ENCODE measurements around the gene C1orf52. TPM values are rescaled to one million over a fixed set of nuclear protein-coding genes. Genes with fewer than 3 reads are reported as not detected.

C1orf52 gene
- total RNA-seq, 2 experiments from 2014 or later, result 62.4 to 66.6 TPM

- Histone ChIP-seq H3K27ac (ENCODE audit: low read depth in 1 of 2, low read length in 2 of 2) (no peak overlapping the region), H3K36me3 (ENCODE audit: insufficient read depth, low read length) (peaks cover 8% of the 10 kb centered on the region), H3K4me1 (ENCODE audit: insufficient read depth, low read length) (no peaks in the 10 kb centered on the region), H3K4me3 (ENCODE audit: low read length) (no peak overlapping the region), H3K9me3 (ENCODE audit: control insufficient read depth in 1 of 2, insufficient read depth in 1 of 2, low read length in 2 of 2) (no peaks in the 10 kb centered on the region), H3K27me3 (ENCODE audit: control insufficient read depth in 1 of 2, insufficient read depth in 2 of 2, low read length in 2 of 2) (no peaks in the 10 kb centered on the region)
- no peak overlapping the region for H3K4me3 Mint-ChIP-seq
- no peaks in the 10 kb centered on the region for H3K27me3 Mint-ChIP-seq
- H3K9me3 Mint-ChIP-seq, result no peaks in the 10 kb centered on the region
- no peak for DNase-seq
- CTCF ChIA-PET, result interaction anchor here (0.9 to 2.1 kb wide), 2 partner anchors 13 to 301 kb away, joined by 3 to 5 read pairs; partner anchors contain the start of gene C1orf52
- H3K27ac Mint-ChIP-seq, result no peak overlapping the region
- POLR2A ChIA-PET, result no interaction called here
- ATAC-seq (ENCODE audit: poor library complexity), result no peak
- peaks cover 14% of the 10 kb centered on the region for H3K36me3 Mint-ChIP-seq (ENCODE audit: low read depth)
- no peak for TF ChIP-seq CTCF (IDR thresholded peaks at IDR 0.05)
- intact Hi-C loops (cut with DNase I, micrococcal nuclease), result no loop called here
- peaks cover 6% of the 10 kb centered on the region for H3K4me1 Mint-ChIP-seq (ENCODE audit: low read depth)
Measured at GRCh38 chr1:85245891-85246290, 13.6 kb downstream of the C1orf52 start.

GRCh38 chr1:85245456-85245855 is 14.0 kb downstream of the C1orf52 start:
- no peaks in the 10 kb centered on the region for H3K4me1 ChIP-seq (ENCODE audit: insufficient read depth, low read length)
- H3K9me3 Mint-ChIP-seq, result peaks cover 4% of the 10 kb centered on the region
- DNase-seq (no peak), ATAC-seq (ENCODE audit: poor library complexity) (no peak)
- H3K36me3 ChIP-seq (ENCODE audit: insufficient read depth, low read length), result peaks cover 6% of the 10 kb centered on the region
- ChIA-PET CTCF (interaction anchor here (2.1 kb wide), 1 partner anchor 300 kb away, joined by 5 read pairs; no protein-coding TSS in a partner anchor), POLR2A (interaction anchor here (1.1 kb wide), 2 partner anchors 10 to 14 kb away, joined by 3 to 4 read pairs; partner anchors contain the start of gene C1orf52)
- no peaks in the 10 kb centered on the region for H3K9me3 ChIP-seq (ENCODE audit: control insufficient read depth in 1 of 2, insufficient read depth in 1 of 2, low read length in 2 of 2)
- TF ChIP-seq CTCF (IDR thresholded peaks at IDR 0.05), result no peak
- no peak overlapping the region for H3K4me3 Mint-ChIP-seq
- peaks cover 10% of the 10 kb centered on the region for H3K36me3 Mint-ChIP-seq (ENCODE audit: low read depth)
- peaks cover 10% of the 10 kb centered on the region for H3K4me1 Mint-ChIP-seq (ENCODE audit: low read depth)
- intact Hi-C loops (cut with DNase I, micrococcal nuclease), result no loop called here
- no peaks in the 10 kb centered on the region for H3K27me3 ChIP-seq (ENCODE audit: control insufficient read depth in 1 of 2, insufficient read depth in 2 of 2, low read length in 2 of 2)
- H3K27me3 Mint-ChIP-seq, result no peaks in the 10 kb centered on the region
- H3K4me3 ChIP-seq (ENCODE audit: low read length), result no peak overlapping the region
- H3K27ac Mint-ChIP-seq, result no peak overlapping the region
- H3K27ac ChIP-seq (ENCODE audit: low read depth in 1 of 2, low read length in 2 of 2), result no peak overlapping the region

DNA sequence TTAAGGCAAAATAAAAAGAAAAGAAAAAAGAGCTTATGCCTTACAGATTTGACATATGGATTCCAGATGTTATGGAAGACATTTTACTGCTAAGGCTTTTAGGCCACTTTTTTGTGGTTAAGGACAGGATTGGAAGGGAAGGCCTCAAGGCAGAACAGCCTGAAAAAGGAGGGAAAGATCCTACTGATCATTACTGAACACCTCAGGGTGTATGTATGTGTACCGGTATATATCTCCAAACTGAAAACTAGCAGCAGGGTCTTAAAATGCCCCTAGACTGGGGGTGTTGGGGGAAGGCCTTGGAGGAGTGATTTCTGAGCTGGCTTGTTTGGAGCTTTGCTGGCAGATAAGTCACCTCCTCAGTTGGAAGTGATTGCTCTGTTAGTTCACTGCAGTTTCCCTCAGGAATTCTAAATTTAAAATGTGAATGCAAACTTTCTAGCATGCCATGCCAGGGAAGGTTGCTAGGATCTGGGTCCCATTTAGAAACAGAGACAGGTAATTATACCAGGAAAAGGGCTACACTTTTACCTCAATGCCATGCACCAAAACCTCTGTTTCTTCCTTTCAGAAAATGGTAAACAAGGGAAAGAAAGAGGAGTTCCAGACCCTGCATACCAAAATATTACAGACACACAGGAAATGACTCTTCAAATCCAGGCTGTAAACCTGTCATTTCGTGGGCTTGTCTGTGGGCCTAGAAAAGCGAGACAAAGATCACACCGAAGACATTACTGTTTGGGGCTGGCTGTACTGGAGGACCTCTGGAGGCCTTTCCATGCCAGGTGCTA is 15.0 kb downstream of the C1orf52 start:
- TF ChIP-seq CTCF (IDR thresholded peaks at IDR 0.05), result no peak
- Mint-ChIP-seq H3K4me1 (ENCODE audit: low read depth) (peaks cover 17% of the 10 kb centered on the region), H3K27ac (no peak overlapping the region), H3K36me3 (ENCODE audit: low read depth) (no peaks in the 10 kb centered on the region), H3K9me3 (peaks cover 4% of the 10 kb centered on the region), H3K27me3 (no peaks in the 10 kb centered on the region), H3K4me3 (no peak overlapping the region)
- Histone ChIP-seq H3K4me1 (ENCODE audit: insufficient read depth, low read length) (no peaks in the 10 kb centered on the region), H3K27ac (ENCODE audit: low read depth in 1 of 2, low read length in 2 of 2) (no peak overlapping the region), H3K36me3 (ENCODE audit: insufficient read depth, low read length) (no peaks in the 10 kb centered on the region), H3K9me3 (ENCODE audit: control insufficient read depth in 1 of 2, insufficient read depth in 1 of 2, low read length in 2 of 2) (no peaks in the 10 kb centered on the region), H3K4me3 (ENCODE audit: low read length) (no peak overlapping the region), H3K27me3 (ENCODE audit: control insufficient read depth in 1 of 2, insufficient read depth in 2 of 2, low read length in 2 of 2) (no peaks in the 10 kb centered on the region)
- no peak for DNase-seq
- POLR2A ChIA-PET, result interaction anchor here (1.1 kb wide), 2 partner anchors 11 to 15 kb away, joined by 3 to 4 read pairs; partner anchors contain the start of gene C1orf52
- CTCF ChIA-PET, result interaction anchor here (1.0 to 2.1 kb wide), 2 partner anchors 135 to 300 kb away, joined by 4 to 5 read pairs; no protein-coding TSS in a partner anchor
- intact Hi-C loops (cut with DNase I, micrococcal nuclease), result no loop called here
- ATAC-seq (ENCODE audit: poor library complexity), result no peak

Measured in CD4-positive, alpha-beta T cell (primary cell).